DMS153 treated with DMSO at 0.1 percent for 48 hours (cell line): ENCODE results near the gene HTD2.
"Not testable (repeated sequence)": the region's sequence is repeated elsewhere in the genome, so short reads cannot be mapped to it uniquely, and the experiment has no call there.

Experiments
- DNase-seq: peaks from one replicate; lab custom pipeline; 2025; ENCODE audit not compliant: unreplicated experiment; lab: John Stamatoyannopoulos, UW

The HTD2 gene

GRCh38 chr3:58331593-58332152 lies 25.4 kb downstream of the HTD2 start:
- DNase-seq: no peak

DNA sequence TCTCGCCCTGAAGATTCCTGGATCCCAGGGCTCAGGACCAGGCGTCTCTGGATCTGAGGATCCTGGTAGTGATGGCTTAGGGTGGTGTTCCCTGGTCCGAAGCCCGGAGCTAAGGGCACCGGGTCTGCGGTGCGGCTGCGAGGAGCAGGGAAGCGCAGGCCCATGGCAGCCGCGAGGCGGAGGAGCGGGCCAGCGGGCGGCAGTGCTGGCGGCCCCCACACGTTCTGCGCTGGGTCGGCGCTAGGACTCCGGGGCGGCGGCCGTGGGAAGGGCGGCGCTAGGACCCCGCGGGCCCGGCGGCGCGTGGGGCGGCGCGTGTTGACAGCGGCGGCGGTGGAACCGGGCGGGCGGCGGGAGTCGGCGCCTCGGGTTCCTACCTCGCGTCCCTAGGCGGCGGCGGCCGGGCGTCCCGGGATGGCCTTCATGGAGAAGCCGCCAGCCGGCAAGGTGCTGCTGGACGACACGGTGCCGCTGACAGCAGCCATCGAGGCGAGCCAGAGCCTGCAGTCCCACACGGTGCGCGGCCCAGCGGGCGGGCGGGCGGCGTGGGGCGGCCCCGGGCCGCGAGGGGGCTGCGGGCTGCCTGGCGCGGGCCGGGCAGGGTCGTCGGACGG lies 26.4 kb downstream of the HTD2 start, which contains the start of gene PXK:
Gene PXK (plus strand): TSS at position 318 of the 614 bp plus-strand sequence. CDS start 97 bp downstream, at position 415.
- DNase-seq: no peak

GRCh38 chr3:58333206-58334012 lies 27.1 kb downstream of the HTD2 start:
- DNase-seq: no peak

DNA sequence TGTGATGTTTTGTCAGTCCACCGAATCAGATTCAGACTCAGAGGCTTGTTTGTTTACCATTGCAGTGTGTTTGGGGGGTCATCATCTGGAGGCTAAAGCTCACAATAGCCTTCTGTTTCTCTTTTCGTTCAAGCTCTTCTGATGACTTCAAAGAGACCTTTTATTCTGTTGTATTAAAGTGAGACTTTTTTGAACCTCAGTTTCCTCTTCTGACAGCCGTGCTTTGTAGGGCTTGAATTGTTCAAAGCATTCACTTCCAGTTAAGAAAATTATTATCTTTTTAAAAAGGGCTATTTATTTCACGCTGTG lies 27.6 kb downstream of the HTD2 start:
- no peak for DNase-seq

DNA sequence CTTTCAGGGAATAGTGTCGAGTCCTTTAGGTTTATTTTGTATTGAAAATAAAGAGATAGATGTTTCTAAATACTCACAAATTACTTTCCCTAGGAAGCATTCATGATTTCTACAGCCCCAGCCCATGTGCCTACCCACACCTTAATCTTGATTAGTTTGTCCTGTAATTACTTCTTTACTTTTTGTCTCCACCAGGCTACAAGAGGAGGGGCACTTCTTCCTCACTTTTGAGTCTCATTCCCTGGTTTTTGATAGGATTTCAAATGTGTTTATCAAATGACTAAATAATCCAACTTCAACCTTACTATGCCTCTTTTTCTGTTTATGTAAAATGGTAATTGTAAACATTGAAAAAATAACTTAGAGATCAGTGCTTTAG lies 28.2 kb downstream of the HTD2 start:
- DNase-seq: no peak

- no peak for DNase-seq
Measured at GRCh38 chr3:58335652-58335947, 29.3 kb downstream of the HTD2 start.

GRCh38 chr3:58336135-58336882 lies 30.0 kb downstream of the HTD2 start:
- no peak for DNase-seq

- no peak for DNase-seq
Measured at GRCh38 chr3:58337190-58337589, 30.9 kb downstream of the HTD2 start.

- not testable (repeated sequence) for DNase-seq
Measured at GRCh38 chr3:58339146-58339545, 32.8 kb downstream of the HTD2 start.

GRCh38 chr3:58340594-58341244 lies 34.4 kb downstream of the HTD2 start:
- DNase-seq: no peak

DNA sequence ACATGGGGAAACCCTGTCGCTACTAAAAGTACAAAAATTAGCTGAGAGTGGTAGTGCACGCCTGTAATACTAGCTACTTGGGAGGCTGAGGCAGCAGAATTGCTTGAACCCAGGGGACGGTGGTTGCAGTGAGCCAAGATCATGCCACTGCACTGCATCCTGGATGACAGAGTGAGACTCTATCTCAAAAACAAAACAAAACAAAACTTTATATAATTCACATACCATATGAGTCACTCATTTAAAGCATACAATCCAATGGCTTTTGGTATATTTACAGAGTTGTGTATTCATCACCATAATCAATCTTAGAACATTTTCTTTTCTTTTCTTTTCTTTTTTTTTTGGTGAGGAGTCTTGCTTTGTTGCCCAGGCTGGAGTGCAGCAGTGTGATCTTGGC lies 35.1 kb downstream of the HTD2 start:
- DNase-seq: no peak

DNA sequence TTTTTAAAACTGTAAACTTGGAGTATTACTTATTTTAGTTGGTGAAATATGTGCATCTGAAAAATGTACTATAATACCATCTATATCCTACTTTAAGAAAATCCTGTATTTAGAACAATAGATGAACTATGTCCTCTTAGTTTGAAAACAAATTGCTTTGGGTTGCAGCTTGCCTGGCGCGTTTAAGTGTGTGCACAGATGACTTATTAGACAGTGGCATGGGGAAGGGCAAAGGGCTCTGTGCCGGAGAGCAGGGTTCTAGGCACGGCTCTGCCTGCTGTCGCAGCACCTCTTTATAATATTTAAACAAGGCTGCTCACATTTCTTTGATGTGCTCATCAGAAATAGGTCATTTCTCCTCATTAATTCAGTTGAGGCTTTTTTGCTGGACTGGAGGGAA lies 36.4 kb downstream of the HTD2 start:
- no peak for DNase-seq

- DNase-seq: no peak
Measured at GRCh38 chr3:58345457-58345856, 39.1 kb downstream of the HTD2 start.

DNA sequence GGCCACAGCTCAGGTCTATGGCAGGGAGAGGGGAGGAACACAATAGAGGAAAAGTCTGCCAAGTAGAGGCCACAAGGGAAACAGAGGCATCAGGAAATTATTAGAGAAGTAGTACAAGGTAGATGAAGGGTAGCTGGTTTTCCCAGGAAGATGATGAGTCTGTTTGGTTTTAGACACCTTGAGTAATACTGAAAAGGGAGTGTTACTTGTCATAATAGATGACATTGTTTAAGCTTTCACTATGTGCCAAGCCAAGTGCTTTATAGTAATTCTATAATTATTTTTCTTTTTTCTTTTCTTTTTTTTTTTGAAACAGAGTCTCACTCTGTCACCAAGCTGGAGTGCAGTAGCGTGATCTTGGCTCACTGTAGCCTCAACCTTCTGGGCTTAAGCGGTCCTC lies 40.0 kb downstream of the HTD2 start:
- no peak for DNase-seq

DNA sequence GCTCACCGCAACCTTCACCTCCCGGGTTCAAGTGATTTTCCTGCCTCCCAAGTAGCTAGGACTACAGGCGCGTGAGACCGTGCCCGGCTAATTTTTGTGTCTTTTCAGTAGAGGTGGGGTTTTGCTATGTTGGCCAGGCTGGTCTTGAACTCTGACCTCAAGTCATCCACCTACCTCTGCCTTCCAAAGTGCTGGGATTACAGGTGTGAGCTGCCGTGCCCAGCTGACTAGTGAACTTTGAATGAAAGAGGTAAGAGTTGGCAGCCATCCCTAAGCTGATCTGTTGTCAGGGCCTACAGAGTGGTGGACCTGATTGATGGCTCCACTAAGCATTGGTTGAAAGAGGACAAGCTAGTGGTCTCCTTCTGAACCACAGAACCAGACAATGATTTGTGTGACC lies 41.7 kb downstream of the HTD2 start:
- DNase-seq: no peak

DNA sequence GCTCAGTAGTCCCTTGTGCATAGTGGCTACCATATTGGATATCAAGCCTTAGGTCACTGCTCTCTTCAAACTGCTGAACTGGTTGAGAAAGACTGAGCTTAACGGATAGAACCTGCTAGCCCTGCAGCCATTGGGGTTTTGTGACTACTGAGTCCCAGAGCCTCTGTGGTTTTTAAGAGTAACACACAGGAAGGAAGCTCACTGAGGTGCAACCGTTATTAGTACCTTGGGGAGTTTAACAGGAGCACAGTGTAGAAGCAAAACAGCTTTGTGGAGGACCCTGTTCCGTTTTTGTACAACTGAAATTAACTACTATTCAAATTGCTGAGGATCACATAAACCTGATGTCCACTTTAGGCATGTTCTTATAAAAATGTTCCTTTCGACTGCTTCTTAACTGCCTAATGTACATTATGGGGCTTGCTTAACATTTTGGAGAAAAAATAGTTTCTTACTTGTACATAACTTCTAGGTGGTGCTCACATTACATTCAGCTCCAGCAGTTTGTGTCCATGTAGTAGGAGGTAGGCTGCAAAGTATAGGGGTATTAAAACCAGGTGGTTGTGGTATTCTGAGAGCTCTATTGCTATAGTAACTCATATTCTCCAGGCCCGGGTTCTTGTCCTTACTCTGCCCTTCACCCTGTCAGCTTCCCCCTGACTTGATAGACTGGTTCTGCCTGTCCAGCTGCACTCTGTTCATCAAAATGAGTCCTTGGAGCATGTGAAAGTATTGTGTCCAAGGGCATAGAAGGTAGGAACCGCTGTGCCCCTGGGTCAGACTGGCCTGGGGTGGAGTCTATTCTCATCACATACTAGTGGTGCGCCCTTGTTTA lies 43.7 kb downstream of the HTD2 start:
- no peak for DNase-seq

DNA sequence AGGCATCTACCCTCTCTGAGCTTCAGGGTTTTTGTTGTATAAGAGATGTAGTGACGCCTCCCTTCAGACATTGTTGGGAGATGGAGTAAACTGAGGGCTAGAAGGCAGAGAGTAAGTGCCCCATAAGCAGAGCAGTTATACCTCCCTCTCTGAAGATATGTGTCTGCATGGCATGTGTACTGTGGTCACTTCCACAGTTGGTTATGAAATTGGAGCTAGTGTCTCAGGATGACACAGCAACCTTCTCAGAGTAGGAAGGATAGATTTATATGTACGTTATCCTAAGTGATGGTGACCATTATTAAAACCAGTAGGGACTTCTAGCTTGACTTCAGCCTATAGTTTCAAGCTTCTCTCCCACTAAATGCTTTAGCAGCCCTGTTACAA lies 44.3 kb downstream of the HTD2 start:
- DNase-seq: no peak

- DNase-seq: no peak
Measured at GRCh38 chr3:58351920-58352319, 45.6 kb downstream of the HTD2 start.

- no peak for DNase-seq
Measured at GRCh38 chr3:58352626-58353025, 46.3 kb downstream of the HTD2 start.

DNA sequence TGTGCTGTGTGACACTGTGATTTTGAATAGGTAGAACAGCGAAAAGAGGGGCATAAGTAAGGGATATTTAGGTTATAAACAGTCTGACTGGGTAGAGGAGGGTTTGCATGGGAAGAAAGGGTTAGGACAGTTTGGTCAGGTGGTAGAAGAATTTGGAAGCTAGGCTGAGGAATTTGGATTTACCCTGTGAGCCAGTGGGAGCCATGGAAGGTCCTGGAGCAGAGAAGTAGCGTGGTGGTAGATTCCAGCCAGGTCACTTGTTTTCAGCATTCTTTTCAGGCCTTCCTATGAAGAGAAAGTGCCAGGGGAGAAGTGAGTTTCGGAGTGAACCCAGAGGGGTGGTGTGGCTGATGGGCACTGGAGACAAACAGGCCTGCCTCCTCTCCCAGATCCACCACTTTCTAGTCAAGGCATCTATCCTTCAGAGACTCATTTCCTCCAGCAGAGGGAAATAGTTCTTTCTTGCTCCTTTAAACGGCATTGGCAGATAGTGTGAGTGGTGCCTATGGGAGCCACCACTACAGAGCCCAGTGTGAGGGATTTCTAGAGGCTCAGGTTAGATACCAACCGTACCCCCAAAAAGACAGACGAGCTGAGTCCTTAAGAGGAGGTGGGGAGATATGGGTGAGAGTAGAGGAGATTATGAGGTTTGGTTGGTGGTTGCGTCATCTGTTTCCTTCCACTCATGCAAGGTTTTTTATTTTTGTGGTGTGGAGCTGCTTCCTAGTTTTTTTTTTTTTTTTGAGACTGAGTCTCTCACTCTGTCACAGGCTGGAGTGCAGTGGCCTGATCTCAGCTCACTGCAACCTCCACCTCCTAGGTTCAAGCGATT lies 47.6 kb downstream of the HTD2 start:
- DNase-seq: no peak
